Measurements from ENCODE around the gene KCNH3.
A peak's percentile ranks its signal among the peaks of the same experiment; 100 is the strongest.

Gene KCNH3

DNA sequence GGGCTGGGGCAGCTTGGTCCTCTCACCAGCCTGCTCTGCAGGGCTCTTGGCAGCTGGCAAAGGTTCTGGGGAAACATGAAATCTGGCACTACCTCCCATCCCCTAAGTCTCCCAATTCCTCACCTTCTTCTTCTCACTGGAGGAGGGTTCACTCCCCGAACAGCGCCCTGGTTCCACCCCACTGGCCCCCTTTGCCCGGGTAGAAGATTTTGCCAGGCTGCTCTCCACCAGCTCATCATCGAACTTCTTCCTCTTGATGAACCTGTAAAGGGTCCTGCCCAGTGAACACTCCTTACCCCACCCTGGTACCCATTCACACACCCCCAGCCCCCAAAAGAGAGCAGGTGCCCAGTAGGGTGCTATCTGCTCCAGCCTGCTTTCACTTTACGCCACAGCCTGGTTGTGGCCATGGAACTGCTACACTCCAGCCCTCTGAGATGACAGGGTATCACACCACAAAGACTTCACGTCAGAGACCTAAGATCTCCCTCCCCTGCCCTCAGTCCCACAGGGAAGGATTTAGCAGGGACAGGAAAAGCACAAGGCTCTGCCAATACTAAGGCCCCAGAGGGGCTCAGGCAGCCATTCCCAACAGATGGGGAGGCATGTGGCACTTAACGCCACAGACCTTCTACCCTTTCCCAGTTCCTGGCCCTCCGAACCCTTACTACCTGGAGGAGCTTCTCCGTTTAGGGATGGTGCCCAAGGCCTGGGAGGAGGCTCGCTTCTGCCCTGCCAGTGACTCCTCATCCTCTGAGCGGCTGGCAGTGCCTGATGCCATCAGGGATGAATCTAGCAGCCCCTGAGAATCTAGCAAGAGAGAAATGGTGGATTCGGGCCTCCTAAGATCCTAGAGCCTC, 26.8 kb downstream of the KCNH3 start:
- TF ChIP-seq, protein P1, sequence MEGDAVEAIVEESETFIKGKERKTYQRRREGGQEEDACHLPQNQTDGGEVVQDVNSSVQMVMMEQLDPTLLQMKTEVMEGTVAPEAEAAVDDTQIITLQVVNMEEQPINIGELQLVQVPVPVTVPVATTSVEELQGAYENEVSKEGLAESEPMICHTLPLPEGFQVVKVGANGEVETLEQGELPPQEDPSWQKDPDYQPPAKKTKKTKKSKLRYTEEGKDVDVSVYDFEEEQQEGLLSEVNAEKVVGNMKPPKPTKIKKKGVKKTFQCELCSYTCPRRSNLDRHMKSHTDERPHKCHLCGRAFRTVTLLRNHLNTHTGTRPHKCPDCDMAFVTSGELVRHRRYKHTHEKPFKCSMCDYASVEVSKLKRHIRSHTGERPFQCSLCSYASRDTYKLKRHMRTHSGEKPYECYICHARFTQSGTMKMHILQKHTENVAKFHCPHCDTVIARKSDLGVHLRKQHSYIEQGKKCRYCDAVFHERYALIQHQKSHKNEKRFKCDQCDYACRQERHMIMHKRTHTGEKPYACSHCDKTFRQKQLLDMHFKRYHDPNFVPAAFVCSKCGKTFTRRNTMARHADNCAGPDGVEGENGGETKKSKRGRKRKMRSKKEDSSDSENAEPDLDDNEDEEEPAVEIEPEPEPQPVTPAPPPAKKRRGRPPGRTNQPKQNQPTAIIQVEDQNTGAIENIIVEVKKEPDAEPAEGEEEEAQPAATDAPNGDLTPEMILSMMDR (IDR thresholded peaks at IDR 0.05; ENCODE audit: low read depth, low read length, missing control alignments), result no peak
- H3K4me3 ChIP-seq (replicated peaks; ENCODE audit: low read depth, low read length), result no peak overlapping the region
- no peak for DNase-seq (ENCODE audit: extremely low read depth, low read depth)

DNA sequence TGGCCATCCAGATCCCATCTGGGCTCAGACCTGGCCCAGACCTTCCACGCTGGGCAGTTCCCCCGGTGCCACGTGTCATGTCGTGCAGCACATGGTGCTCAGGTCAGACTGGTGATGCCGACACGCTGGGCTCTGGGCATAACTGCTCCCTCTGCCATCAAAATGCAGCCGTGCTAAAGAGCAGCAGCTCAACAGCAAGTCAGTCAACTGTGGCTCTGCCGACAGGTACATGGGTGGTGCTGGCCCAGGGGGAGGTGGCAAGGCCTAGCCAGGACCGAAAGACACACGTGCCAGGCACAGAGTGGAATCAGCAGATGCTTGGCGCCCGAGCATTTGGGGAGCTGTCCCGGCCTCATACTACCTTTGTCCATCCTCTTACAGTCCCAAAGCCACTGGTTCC, 27.5 kb downstream of the KCNH3 start:
- DNase-seq (ENCODE audit: extremely low read depth, low read depth), result no peak
- TF ChIP-seq, protein P1 (IDR thresholded peaks at IDR 0.05; ENCODE audit: low read depth, low read length, missing control alignments), result no peak
- H3K4me3 ChIP-seq (replicated peaks; ENCODE audit: low read depth, low read length), result peak overlapping the region; percentile 99

DNA sequence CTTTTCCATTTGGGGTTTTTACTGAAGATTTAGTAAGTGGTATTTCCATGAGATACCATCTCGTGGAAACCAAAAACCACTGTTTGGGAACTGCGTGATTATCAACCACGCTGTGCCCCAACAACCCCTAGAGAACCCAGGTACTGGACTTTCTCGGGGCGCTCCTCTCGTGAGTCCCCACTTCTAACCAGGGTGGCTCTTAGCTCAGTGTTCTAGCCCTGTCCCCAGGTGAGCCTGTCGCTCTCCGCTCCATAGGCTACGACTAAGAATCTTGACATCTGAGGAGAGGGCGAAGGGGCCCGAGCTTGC, 28.4 kb downstream of the KCNH3 start:
- peak overlapping the region; percentile 99 for H3K4me3 ChIP-seq (replicated peaks; ENCODE audit: low read depth, low read length)
- no peak for DNase-seq (ENCODE audit: extremely low read depth, low read depth)
- TF ChIP-seq, protein P1 (IDR thresholded peaks at IDR 0.05; ENCODE audit: low read depth, low read length, missing control alignments), result no peak

DNA sequence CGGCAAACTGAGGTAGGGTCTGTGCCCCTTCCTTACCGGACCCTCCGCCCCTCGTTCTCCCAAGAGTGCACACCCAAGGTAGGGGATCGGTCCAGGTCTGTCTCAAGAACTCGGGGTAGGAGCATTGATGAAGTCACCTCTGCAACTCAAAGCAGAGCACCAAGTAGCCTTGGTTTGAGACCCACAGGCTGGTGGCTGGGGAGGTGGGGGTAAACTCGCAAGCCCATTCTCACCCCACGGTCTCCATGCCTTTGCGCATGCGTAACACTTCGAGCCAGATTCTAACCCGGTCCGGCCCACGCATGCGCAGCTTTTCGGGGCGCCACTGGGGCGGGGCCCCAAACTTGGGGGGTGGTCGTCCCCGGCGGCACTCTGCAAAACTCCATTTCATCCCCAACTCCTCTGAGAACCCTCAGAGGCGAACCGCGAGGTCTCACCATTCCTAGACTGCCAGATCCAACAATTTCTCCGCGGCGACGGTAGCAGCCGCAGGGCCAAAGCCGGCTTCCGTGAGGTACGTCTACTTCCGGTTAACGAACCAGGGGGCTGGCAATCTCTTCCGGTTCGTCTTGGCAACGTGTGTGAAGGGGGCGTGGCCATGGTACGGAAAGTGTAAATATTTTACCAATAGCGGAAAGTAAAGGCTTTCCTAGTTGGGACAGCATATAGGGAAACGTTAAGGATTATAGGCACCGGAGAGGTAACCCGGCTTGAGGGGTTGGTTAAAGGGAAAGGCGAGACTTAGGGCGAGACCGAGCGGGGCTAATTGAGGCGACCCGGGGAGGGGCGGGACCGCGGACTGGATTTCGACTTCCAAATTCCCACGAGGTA, 29.0 kb downstream of the KCNH3 start, which contains the start of gene MCRS1:
TSS of gene MCRS1 (minus strand) at position 532 of the 831 bp plus-strand sequence. CDS start 1,411 bp downstream, outside the sequence.
- peak within 1 kb of the TSS; percentile 99 for H3K4me3 ChIP-seq (replicated peaks; ENCODE audit: low read depth, low read length)
- TF ChIP-seq, protein P1 (IDR thresholded peaks at IDR 0.05; ENCODE audit: low read depth, low read length, missing control alignments), result no peak
- DNase-seq (ENCODE audit: extremely low read depth, low read depth), result peak; percentile 79

GRCh38 chr12:49568442-49569162, 29.8 kb downstream of the KCNH3 start:
- peak overlapping the region; percentile 99 for H3K4me3 ChIP-seq (replicated peaks; ENCODE audit: low read depth, low read length)
- TF ChIP-seq, protein P1 (IDR thresholded peaks at IDR 0.05; ENCODE audit: low read depth, low read length, missing control alignments), result no peak
- DNase-seq (ENCODE audit: extremely low read depth, low read depth), result no peak

DNA sequence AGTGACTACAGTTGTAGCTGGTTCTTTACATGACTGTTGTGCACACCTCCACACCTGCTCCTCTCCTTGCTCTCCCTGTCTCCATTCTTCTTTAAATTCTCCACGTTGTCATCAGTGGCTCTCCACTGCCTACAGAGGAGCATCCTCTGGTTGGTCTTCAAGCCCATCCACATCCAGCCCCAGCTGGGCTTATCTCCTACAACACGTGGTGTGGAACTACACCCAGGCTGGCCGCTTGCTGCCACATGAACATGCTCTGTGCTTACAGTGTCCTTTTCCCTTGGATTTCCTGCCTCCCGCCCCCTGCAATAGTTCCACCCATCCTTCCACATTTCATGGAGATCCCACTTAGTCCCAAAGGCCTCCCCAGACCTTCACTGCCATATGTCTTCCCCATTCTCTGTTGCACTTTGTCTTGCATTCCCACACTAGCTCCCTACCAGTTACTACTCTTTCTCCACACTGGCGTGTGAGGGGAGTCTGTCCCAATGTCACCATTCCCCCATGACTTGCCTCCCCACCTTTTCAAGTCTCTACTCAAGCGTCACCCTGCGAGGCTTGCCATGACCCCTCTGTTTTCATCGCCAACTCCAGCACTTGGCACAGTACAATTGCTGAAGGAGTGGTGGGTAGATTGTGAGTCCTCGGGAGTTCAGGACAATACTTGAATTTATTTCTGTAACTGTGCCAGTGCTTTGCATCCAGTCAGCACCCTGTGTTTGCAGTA, 38.9 kb downstream of the KCNH3 start:
- TF ChIP-seq, protein P1 (IDR thresholded peaks at IDR 0.05; ENCODE audit: low read depth, low read length, missing control alignments), result no peak
- DNase-seq (ENCODE audit: extremely low read depth, low read depth), result no peak
- no peak overlapping the region for H3K4me3 ChIP-seq (replicated peaks; ENCODE audit: low read depth, low read length)

Data from HFF-Myc (cell line).